Stomach (tissue), 4 donors: ENCODE measurements around the gene MESP2.

Experiments used
- CTCF ChIP-seq, 7 experiments: fragments of 450-650 bp in 4 of 7; fragments of 200-600 bp in 3 of 7; sonication (generic) in 3 of 7; IDR thresholded peaks; one replicate each; pipeline ENCODE4 v1.5.1; 2016 to 2019; ENCODE audit warnings: antibody characterized with exemption in 7 of 7, control low read depth in 2 of 7, mild to moderate bottlenecking in 1 of 7
- POLR2A ChIP-seq, 4 donors: fragments of 450-650 bp; IDR thresholded peaks; one replicate each; pipeline ENCODE4 v1.6.1; 2016; ENCODE audit warnings: antibody characterized with exemption in 4 of 4, control low read depth in 2 of 4, mild to moderate bottlenecking in 1 of 4, moderate library complexity in 1 of 4

- TF ChIP-seq CTCF (IDR thresholded peaks at IDR 0.05) (no peak), POLR2A (IDR thresholded peaks at IDR 0.05) (no peak)
These were observed 4.5 kb downstream of the MESP2 start for GRCh38 chr15:89780601-89781000.
